GM21529 (cell line): ENCODE results near the gene CDH13.

Experiments
- ATAC-seq: cut with Tn5 transposase; IDR thresholded peaks from one replicate; pipeline ENCODE4 v1.9.1; 2021; ENCODE audit not compliant: unreplicated experiment

Gene CDH13

GRCh38 chr16:82935766-82936165 lies 309.0 kb downstream of the CDH13 start:
- no peak for ATAC-seq

GRCh38 chr16:82936941-82937551 lies 310.3 kb downstream of the CDH13 start:
- no peak for ATAC-seq

- ATAC-seq = no peak
Observed at GRCh38 chr16:82937926-82938520, 311.3 kb downstream of the CDH13 start.

- ATAC-seq = no peak
Observed at GRCh38 chr16:82943371-82943770, 316.6 kb downstream of the CDH13 start.

- no peak for ATAC-seq
Observed at GRCh38 chr16:82945420-82946101, 318.8 kb downstream of the CDH13 start.

GRCh38 chr16:82947698-82948097 lies 320.9 kb downstream of the CDH13 start:
- ATAC-seq = no peak

DNA sequence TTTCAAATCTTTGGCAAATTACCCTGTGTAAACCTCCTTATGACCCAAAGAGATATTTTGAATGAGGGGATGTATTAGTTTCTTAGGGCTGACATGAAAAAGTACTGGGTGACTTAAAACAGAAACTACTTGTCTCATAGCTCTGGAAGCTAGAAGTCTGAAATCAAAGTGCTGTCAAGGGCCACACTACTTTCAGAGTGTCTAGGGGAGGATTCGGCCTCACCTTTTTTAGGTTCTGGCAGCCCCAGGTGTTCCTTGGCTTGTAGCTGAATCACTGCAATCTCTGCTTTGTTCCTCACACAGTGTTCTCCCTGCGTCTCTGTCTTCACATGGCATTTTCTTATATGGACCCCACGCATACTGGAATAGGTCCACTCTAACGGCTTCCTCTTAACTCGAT lies 322.2 kb downstream of the CDH13 start:
- no peak for ATAC-seq

GRCh38 chr16:82953517-82953916 lies 326.7 kb downstream of the CDH13 start:
- no peak for ATAC-seq

DNA sequence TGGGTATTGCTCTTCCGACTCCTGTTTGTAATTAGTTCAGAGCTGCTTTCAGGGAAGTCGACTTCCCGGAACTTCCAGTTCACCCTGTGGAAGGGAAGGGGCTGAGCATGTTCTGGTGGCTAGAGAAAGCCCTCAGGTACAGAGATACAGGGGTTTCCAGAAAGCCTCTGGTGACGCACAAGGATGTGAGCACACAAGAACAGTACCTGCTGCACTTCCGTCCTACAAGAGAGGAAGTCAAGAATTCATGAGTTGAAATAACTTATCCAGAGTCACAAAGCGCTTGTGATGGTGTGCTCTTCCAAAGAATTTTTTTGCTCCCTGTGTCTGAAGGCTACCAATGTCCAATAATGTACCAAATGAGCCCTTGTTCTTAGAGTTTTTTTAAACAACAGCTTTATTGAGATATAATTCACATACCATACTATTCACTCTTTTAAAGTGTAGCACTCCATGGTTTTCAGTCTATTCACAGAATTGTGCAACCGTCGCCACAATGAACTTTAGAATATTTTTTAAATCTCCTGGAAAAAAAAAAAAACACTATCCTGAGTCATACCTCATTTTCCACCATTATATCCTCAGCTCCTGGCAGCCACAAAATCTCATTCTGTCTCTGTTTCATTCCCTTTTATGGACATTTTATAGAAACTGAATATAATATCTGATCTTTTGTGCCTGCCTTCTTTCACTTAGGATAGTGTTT lies 327.6 kb downstream of the CDH13 start:
- no peak for ATAC-seq

GRCh38 chr16:82955741-82956348 lies 329.1 kb downstream of the CDH13 start:
- no peak for ATAC-seq

- ATAC-seq = no peak
Observed at GRCh38 chr16:82957212-82957611, 330.4 kb downstream of the CDH13 start.

DNA sequence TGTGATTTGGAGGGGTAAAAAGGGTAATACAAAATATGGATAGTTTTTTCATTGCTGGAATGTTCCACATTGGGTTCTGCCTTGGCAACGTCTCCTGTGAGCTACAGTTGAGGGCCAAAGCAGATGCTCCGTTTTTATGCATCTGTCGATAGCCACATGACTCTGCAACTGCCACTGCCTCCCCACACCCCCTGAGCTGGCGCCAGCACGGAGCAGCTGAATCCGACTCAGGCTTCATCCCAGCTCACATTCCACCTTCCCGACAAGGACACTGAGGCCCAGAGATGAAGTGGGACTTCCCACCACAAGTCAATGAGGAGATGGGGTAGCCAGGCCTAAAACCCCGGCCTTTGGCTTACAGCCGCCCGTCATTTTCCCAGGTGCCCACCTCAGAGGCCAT lies 334.1 kb downstream of the CDH13 start:
- no peak for ATAC-seq

GRCh38 chr16:82963653-82964052 lies 336.9 kb downstream of the CDH13 start:
- ATAC-seq = no peak

DNA sequence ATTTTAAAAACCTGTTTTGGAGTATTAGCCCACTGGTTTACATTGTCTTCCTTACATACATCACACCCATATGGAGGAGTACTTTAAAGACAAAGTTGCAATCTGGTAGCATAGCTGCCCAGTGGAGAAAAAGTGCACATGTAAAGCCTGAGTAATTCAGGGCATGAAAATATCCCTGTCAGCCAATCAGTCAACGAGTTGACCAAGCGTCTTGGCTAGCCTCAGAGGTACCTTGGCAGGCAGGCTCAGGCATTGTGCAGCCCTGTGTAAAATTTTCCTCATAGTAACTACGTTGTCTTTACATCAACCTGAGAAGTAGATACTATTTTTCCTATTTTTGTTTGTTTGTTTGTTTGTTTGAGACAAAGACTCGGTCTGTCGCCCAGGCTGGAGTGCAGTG lies 339.0 kb downstream of the CDH13 start:
- no peak for ATAC-seq

GRCh38 chr16:82967424-82967823 lies 340.7 kb downstream of the CDH13 start:
- ATAC-seq = no peak

- no peak for ATAC-seq
Observed at GRCh38 chr16:82971126-82971525, 344.4 kb downstream of the CDH13 start.

DNA sequence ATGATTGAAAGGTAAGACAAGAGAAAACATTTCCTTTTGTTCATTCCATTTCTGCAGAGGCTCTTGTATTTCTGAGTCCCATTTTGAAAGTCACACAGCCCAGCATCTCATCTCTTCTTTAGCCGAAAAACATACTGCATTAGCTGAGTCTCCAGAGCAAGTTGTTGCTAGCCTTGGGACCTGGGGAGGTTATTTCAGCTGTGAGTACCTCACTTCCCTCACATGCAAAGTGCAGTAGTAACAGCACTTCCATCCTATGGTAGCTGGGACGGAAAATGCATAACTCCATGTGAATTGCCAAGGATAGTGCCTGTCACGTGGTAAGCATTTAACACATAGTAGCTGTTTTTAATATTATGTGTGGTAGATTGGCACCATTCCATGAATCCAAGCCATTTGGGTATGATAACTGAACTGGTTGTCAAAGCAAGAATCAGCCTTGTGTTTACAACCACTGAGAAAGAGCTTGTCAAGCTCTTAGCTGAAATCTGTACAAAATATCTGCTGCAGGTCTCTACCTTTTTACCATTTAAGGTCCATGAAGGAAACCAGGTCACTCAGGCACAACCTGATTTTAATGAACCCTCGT lies 345.7 kb downstream of the CDH13 start:
- no peak for ATAC-seq

GRCh38 chr16:82979406-82980111 lies 352.8 kb downstream of the CDH13 start:
- ATAC-seq = no peak

DNA sequence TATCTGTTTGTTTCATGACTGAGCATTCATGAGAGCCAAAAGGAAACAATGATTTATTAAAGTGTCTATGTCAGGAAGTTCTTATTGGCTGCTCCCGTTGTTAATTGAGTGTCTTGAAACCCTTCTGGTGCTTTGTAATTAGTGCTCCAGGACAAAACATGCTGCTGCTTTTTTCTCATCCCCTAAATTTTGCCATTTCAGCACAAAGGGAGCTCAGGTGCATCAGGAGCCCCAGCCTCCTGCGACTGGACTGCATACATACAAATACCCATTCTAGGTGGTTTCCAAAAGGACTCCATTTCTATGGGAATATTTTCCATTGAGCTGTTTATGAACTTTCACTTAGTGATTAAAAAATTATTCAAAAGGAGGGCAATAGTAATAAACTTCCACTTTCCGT lies 354.0 kb downstream of the CDH13 start:
- ATAC-seq = no peak

- ATAC-seq = no peak
Observed at GRCh38 chr16:82987767-82988166, 361.0 kb downstream of the CDH13 start.

DNA sequence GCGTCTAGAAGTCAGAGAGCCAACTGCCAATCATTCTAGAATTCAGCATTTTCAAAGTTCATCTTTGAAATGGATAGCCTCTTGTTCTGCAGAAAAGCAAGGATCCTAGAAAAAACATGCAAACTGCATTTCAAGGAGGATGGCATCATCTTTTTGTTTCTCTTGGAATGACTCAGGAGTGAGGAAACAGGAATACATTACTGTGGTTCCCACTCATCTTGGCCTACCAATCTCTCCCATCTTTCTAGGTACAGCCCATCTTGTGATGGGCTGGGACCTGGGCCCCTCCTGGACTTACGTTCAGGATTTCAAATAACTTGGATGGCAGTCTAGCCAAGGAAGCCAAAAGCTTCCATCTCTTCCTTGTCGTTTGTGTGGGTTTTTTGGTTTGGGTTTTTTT lies 363.4 kb downstream of the CDH13 start:
- no peak for ATAC-seq
